Glutamatergic neuron (in vitro differentiated cells): ENCODE data around the gene ZNF71. TPM values are rescaled to one million over a fixed set of nuclear protein-coding genes. Genes with fewer than 3 reads are reported as not detected.

Experiments
- DNase-seq: peaks from one replicate; pipeline ENCODE4 v3.0.0; 2022
- H3K27ac Mint-ChIP-seq: one replicate; pipeline ENCODE4 v1.8.0; 2020; ENCODE audit warnings: mild to moderate bottlenecking, mixed read lengths, inconsistent platforms; ENCODE audit not compliant: unreplicated experiment
- H3K27me3 Mint-ChIP-seq: one replicate; pipeline ENCODE4 v1.8.0; 2020; ENCODE audit warnings: mild to moderate bottlenecking, moderate library complexity, mixed read lengths, inconsistent platforms; ENCODE audit not compliant: unreplicated experiment
- H3K36me3 Mint-ChIP-seq: one replicate; pipeline ENCODE4 v1.8.0; 2020; ENCODE audit warnings: mild to moderate bottlenecking, mixed read lengths, inconsistent platforms; ENCODE audit not compliant: unreplicated experiment
- H3K4me1 Mint-ChIP-seq: one replicate; pipeline ENCODE4 v1.8.0; 2020; ENCODE audit warnings: mild to moderate bottlenecking, low read depth, mixed read lengths, inconsistent platforms; ENCODE audit not compliant: unreplicated experiment
- H3K4me3 Mint-ChIP-seq: one replicate; pipeline ENCODE4 v1.8.0; 2020; ENCODE audit warnings: mild to moderate bottlenecking, mixed read lengths, inconsistent platforms; ENCODE audit not compliant: unreplicated experiment
- H3K9me3 Mint-ChIP-seq: one replicate; pipeline ENCODE4 v1.8.0; 2020; ENCODE audit warnings: mild to moderate bottlenecking, moderate library complexity, mixed read lengths, inconsistent platforms; ENCODE audit not compliant: unreplicated experiment
- total RNA-seq: library from RNA; stranded (reverse); fragmentation: NEBNext Ultra II Directional; extraction: Animal tissue kit (Norgen Biotek cat#: 25700); gene quantifications from one replicate; pipeline ENCODE4 v1.2.1, GENCODE V29; 2021; ENCODE audit not compliant: unreplicated experiment
- TF ChIP-seq, protein P1 (sequence below): fragments of 200-600 bp; sonication (generic); IDR thresholded peaks from one replicate; pipeline ENCODE4 v1.5.0; 2021; ENCODE audit not compliant: partially characterized antibody, unreplicated experiment

Gene ZNF71
- total RNA-seq, 1 donor from 2014 or later: 48.2 TPM

DNA sequence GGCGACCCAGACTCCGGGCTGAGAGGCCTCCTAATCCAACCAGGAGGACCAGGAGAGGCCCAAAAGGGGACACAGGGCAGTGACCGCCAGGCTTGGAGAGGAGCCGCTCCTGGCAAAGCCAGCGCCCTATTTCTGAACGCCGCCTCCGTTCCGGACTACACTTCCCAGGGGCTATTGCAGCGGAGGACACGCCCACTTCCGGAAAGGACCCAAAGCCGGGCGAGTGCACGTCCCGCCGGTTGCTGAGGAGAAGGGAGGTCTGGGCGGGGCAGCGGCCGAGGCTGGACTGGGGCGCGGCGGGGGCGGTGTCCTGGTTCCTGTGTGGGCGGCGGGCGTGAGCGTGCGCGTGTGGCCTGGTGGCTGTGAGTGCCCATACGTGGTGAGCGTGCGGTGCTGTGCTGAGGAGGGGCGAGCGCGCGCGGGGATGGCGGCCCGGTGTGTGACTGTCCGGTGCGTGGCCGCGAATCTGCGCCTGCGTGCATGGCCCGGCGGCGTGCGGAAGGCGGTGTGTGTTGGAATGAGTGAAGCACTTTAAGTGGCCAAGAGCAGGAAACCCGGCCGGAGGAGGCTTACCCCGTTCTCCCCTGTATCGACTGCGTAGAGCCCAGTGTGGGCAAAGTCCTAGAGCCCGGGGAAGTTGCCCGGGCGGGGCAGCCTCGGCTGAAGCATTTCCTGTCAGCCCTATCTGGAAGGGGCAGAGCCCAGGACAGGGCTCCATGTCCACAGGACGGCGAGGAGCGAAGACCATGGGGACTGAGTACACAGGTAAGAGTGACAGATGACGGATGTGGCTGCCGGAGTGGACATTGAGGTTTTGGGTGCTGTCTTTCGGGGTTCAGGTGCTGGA is 27.6 kb upstream of the ZNF71 start, which contains the start of gene ZNF470:
TSS of gene ZNF470 (plus strand) at position 195 of the 847 bp plus-strand sequence. CDS start 2,844 bp downstream, outside the sequence.
- H3K9me3 Mint-ChIP-seq: peaks cover 14% of the 10 kb centered on the region
- peak within 1 kb of the TSS; percentile 95 for H3K4me3 Mint-ChIP-seq
- H3K36me3 Mint-ChIP-seq: peaks cover 60% of the 10 kb centered on the region

DNA sequence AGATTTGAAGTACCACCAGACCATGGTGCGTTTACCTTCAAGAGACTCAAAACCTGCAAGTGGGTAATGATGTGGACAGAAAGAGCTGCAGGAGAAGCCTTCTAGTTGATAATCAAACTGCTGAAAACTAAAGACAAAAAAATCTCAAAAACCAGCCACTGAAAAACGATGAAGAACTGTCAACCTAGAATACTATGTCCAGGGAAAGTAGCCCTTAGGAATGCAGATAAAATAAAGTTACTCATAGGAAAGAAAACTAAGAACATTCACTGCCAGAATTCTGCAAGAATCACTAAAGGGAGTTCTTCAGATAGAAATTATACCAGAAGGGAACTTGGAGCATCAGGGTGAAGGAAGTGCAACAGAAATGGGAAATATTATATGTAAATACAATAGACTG is 22.5 kb upstream of the ZNF71 start:
- Mint-ChIP-seq H3K27ac (no peak overlapping the region), H3K4me3 (no peak overlapping the region), H3K9me3 (peaks cover 27% of the 10 kb centered on the region), H3K4me1 (no peaks in the 10 kb centered on the region), H3K27me3 (peaks cover 2% of the 10 kb centered on the region), H3K36me3 (peaks cover 75% of the 10 kb centered on the region)
- TF ChIP-seq, protein P1, sequence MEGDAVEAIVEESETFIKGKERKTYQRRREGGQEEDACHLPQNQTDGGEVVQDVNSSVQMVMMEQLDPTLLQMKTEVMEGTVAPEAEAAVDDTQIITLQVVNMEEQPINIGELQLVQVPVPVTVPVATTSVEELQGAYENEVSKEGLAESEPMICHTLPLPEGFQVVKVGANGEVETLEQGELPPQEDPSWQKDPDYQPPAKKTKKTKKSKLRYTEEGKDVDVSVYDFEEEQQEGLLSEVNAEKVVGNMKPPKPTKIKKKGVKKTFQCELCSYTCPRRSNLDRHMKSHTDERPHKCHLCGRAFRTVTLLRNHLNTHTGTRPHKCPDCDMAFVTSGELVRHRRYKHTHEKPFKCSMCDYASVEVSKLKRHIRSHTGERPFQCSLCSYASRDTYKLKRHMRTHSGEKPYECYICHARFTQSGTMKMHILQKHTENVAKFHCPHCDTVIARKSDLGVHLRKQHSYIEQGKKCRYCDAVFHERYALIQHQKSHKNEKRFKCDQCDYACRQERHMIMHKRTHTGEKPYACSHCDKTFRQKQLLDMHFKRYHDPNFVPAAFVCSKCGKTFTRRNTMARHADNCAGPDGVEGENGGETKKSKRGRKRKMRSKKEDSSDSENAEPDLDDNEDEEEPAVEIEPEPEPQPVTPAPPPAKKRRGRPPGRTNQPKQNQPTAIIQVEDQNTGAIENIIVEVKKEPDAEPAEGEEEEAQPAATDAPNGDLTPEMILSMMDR: no peak
- no peak for DNase-seq

More for the DNA sequence above, 27.6 kb upstream of the ZNF71 start, which contains the start of gene ZNF470:
- Mint-ChIP-seq H3K27me3 (peaks cover 4% of the 10 kb centered on the region), H3K4me1 (no peaks in the 10 kb centered on the region), H3K27ac (peak within 1 kb of the TSS; percentile 77)
- TF ChIP-seq, protein P1: no peak
- DNase-seq: peak; percentile 94

DNA sequence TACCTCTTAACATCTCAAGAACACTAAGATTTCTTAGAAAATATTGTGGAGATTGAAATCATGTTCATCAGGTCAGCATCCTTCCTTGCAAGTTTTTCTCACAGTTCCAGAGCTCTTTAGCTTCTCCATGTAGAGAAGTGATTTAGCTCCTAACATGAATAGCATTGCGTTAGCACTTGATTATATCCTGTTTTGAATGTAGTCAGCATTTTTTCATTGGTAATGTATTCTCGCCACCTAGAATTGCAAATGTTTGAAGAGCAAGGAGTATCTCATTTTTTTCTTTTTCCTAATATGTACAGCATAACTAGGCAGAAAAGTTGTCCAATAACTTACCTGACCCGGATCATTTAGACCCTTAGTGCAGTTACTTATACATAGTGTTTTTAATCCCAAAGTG is 21.2 kb upstream of the ZNF71 start:
- H3K4me3 Mint-ChIP-seq: no peak overlapping the region
- peaks cover 34% of the 10 kb centered on the region for H3K9me3 Mint-ChIP-seq
- TF ChIP-seq, protein P1: no peak
- peaks cover 88% of the 10 kb centered on the region for H3K36me3 Mint-ChIP-seq
- H3K4me1 Mint-ChIP-seq: no peaks in the 10 kb centered on the region
- no peak for DNase-seq
- H3K27me3 Mint-ChIP-seq: peaks cover 2% of the 10 kb centered on the region
- H3K27ac Mint-ChIP-seq: no peak overlapping the region

DNA sequence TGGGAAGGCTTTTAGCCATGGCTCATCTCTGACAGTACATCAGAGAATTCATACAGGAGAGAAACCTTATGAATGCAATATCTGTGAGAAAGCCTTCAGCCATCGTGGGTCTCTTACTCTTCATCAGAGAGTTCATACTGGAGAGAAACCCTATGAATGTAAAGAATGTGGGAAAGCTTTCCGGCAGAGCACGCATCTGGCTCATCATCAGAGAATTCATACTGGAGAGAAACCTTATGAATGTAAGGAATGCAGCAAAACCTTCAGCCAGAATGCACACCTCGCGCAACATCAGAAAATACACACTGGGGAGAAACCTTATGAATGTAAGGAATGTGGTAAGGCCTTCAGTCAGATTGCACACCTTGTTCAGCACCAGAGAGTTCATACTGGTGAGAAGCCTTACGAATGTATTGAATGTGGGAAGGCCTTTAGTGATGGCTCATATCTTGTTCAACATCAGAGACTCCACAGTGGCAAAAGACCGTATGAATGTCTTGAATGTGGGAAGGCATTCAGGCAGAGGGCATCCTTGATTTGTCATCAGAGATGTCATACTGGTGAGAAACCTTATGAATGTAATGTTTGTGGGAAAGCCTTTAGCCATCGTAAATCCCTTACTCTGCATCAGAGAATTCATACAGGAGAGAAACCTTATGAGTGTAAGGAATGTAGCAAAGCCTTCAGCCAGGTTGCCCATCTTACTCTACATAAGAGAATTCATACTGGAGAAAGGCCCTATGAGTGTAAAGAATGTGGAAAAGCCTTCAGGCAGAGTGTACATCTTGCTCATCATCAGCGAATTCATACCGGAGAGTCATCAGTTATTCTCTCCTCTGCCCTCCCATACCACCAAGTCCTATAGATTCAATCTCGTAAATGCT is 17.1 kb upstream of the ZNF71 start:
- no peaks in the 10 kb centered on the region for H3K27me3 Mint-ChIP-seq
- H3K9me3 Mint-ChIP-seq: peaks cover 28% of the 10 kb centered on the region
- no peaks in the 10 kb centered on the region for H3K4me1 Mint-ChIP-seq
- no peak overlapping the region for H3K27ac Mint-ChIP-seq
- H3K4me3 Mint-ChIP-seq: no peak overlapping the region
- TF ChIP-seq, protein P1: no peak
- H3K36me3 Mint-ChIP-seq: peaks cover 79% of the 10 kb centered on the region
- no peak for DNase-seq
